ENCODE data around the gene EPHA3. TPM values are rescaled to one million over a fixed set of nuclear protein-coding genes. Genes with fewer than 3 reads are reported as not detected.

Gene EPHA3
- polyA plus RNA-seq, 1 donor from 2014 or later: 33.0 TPM

GRCh38 chr3:89455240-89455639, 347.8 kb downstream of the EPHA3 start:
- H3K9me2 ChIP-seq (ENCODE audit: insufficient read depth, low read length): no peaks in the 10 kb centered on the region
- H3K9ac ChIP-seq (ENCODE audit: low read length): no peak overlapping the region
- no peaks in the 10 kb centered on the region for H4K20me1 ChIP-seq (ENCODE audit: insufficient read depth)
- H3K9me3 ChIP-seq (ENCODE audit: low read length): no peaks in the 10 kb centered on the region
- H3K4me2 ChIP-seq (ENCODE audit: low read length): no peak overlapping the region
- no peaks in the 10 kb centered on the region for H3K79me2 ChIP-seq (replicated peaks; ENCODE audit: insufficient read depth, low read length)
- no peaks in the 10 kb centered on the region for H3F3A ChIP-seq (ENCODE audit: insufficient read depth, low read length, poor library complexity, severe bottlenecking)
- TF ChIP-seq POLR2AphosphoS5 (IDR thresholded peaks at IDR 0.05): no peak
- no peak for TF ChIP-seq TAF1 (IDR thresholded peaks at IDR 0.05; ENCODE audit: low read depth)
- TF ChIP-seq MXI1 (conservative IDR thresholded peaks at IDR 0.05; ENCODE audit: poor library complexity, severe bottlenecking): no peak
- TF ChIP-seq RAD21 (conservative IDR thresholded peaks at IDR 0.05): no peak
- no peak for TF ChIP-seq EP300 (conservative IDR thresholded peaks at IDR 0.05; ENCODE audit: poor library complexity, severe bottlenecking)
- no peak for TF ChIP-seq REST (IDR thresholded peaks at IDR 0.05; ENCODE audit: borderline replicate concordance)
- no peak for TF ChIP-seq EZH2 (IDR thresholded peaks at IDR 0.05; ENCODE audit: borderline replicate concordance, insufficient read depth, low read length, poor library complexity, severe bottlenecking)
- TF ChIP-seq SMC3 (conservative IDR thresholded peaks at IDR 0.05; ENCODE audit: poor library complexity): no peak
- TF ChIP-seq CTCF (IDR thresholded peaks at IDR 0.05; ENCODE audit: poor library complexity, severe bottlenecking): no peak
- no peaks in the 10 kb centered on the region for H3K27me3 ChIP-seq (ENCODE audit: insufficient read depth, low read depth, low read length)
- H3K36me3 ChIP-seq (ENCODE audit: insufficient read depth, low read length): peaks cover 8% of the 10 kb centered on the region
- H3K27ac ChIP-seq (ENCODE audit: low read length): no peak overlapping the region
- no peak overlapping the region for H3K4me3 ChIP-seq (ENCODE audit: low read length)
- no peak overlapping the region for H2AFZ ChIP-seq (ENCODE audit: low read depth, low read length)

GRCh38 chr3:89467898-89468363, 360.5 kb downstream of the EPHA3 start:
- TF ChIP-seq TAF1 (IDR thresholded peaks at IDR 0.05; ENCODE audit: low read depth) (no peak), RAD21 (conservative IDR thresholded peaks at IDR 0.05) (no peak), CTCF (IDR thresholded peaks at IDR 0.05; ENCODE audit: poor library complexity, severe bottlenecking) (no peak)
- Histone ChIP-seq H3K36me3 (ENCODE audit: insufficient read depth, low read length) (no peaks in the 10 kb centered on the region), H3K79me2 (replicated peaks; ENCODE audit: insufficient read depth, low read length) (no peaks in the 10 kb centered on the region), H4K20me1 (ENCODE audit: insufficient read depth) (no peaks in the 10 kb centered on the region), H3F3A (ENCODE audit: insufficient read depth, low read length, poor library complexity, severe bottlenecking) (no peaks in the 10 kb centered on the region), H3K27me3 (ENCODE audit: insufficient read depth, low read depth, low read length) (no peaks in the 10 kb centered on the region), H3K4me3 (ENCODE audit: low read length) (no peak overlapping the region), H3K4me2 (ENCODE audit: low read length) (no peak overlapping the region), H3K27ac (ENCODE audit: low read length) (no peak overlapping the region), H3K9ac (ENCODE audit: low read length) (no peak overlapping the region), H3K9me2 (ENCODE audit: insufficient read depth, low read length) (no peaks in the 10 kb centered on the region), H2AFZ (ENCODE audit: low read depth, low read length) (no peak overlapping the region), H3K9me3 (ENCODE audit: low read length) (no peaks in the 10 kb centered on the region)
